Pancreas (tissue), 10 donors: ENCODE data around the gene RRN3. TPM values are rescaled to one million over a fixed set of nuclear protein-coding genes. Genes with fewer than 3 reads are reported as not detected.
"Not testable (repeated sequence)": the region's sequence is repeated elsewhere in the genome, so short reads cannot be mapped to it uniquely, and the experiment has no call there.

Experiments
- ATAC-seq, 4 donors: fragments of 200-7000 bp; cut with Tn5 transposase; one replicate each; pipeline versions ENCODE4 v1.8.0 to v1.9.1; 2020; ENCODE audit warnings: mild to moderate bottlenecking in 4 of 4, moderate library complexity in 4 of 4
- DNase-seq, 6 donors: peaks; one replicate each; pipeline ENCODE4 v3.0.0-alpha.2; 2020
- FAIRE-seq: peaks from 2 replicates; lab custom pipeline; 2012; peaks lifted over from hg19 to GRCh38; lab: Jason Lieb, UNC
- H3K27ac ChIP-seq, 4 donors: fragments of 200-600 bp; sonication (generic); 1 replicate in 3 of 4; 2 replicates in 1 of 4; pipeline versions ENCODE4 v1.5.0 to v1.8.0; 2020
- H3K27me3 ChIP-seq, 4 donors: fragments of 200-600 bp; one replicate each; pipeline ENCODE4 v1.8.0; 2021
- H3K36me3 ChIP-seq, 3 donors: fragments of 200-600 bp; sonication (generic) in 1 of 3; one replicate each; pipeline versions ENCODE4 v1.5.0 to v1.8.0; 2020 to 2021
- H3K4me1 ChIP-seq, 3 donors: fragments of 200-600 bp; one replicate each; pipeline ENCODE4 v1.8.0; 2021
- H3K4me3 ChIP-seq, 4 donors: fragments of 200-600 bp; sonication (generic) in 2 of 4; one replicate each; pipeline versions ENCODE4 v1.5.0 to v1.8.0; 2020 to 2021
- H3K9me3 ChIP-seq, 4 donors: fragments of 200-600 bp; one replicate each; pipeline ENCODE4 v1.8.0; 2021
- WGBS, 2 donors: extraction: QIAGEN DNeasy Blood & Tissue Kit; methylation state at CpG; one replicate each; pipeline ENCODE4 v1.1.7; 2013; 5-methylcytosine and 5-hydroxymethylcytosine counted together
- intact Hi-C, 3 donors: fragments of 100-400 bp; cut with DNase I; formaldehyde crosslinking; loops; one replicate each; pipeline versions ENCODE4 v1.11.1 to v1.14.2; 2022
- polyA plus RNA-seq, 2 donors: library from polyadenylated mRNA; stranded (reverse); fragments of 200-250 nt; gene quantifications; one replicate each; pipeline ENCODE4 v1.2.3, GENCODE V29; 2013
- total RNA-seq, 6 donors: library from RNA; stranded (reverse); fragmentation: NEBNext Ultra II Directional in 4 of 6; extraction: Animal tissue kit (Norgen Biotek cat#: 25700) in 4 of 6; gene quantifications; one replicate each; pipeline versions ENCODE4 v1.2.1 to v1.2.4, GENCODE V29; 2021 to 2023
- TF ChIP-seq, protein P1 (sequence below), 4 donors: fragments of 200-600 bp; sonication (generic) in 3 of 4; IDR thresholded peaks; one replicate each; pipeline versions ENCODE4 v1.5.0 to v1.8.0; 2021; ENCODE audit warnings: antibody characterized with exemption in 4 of 4
- donor health status: healthy with polysubstance abuse.
- donor health status: DM: no; HTN: no; CAD: no; lungs with moderate emphysema.
- donor health status: DM: no; HTN: no; CAD: no.
- donor health status: control.
- donor health status: control.
- donor health status: Bipolar disorder and iron deficiency.
- donor health status: DM: yes; HTN: yes; CAD: no.
- donor health status: DM: no; HTN: no; CAD: no.
- donor health status: DM: no; HTN: no; CAD: no.
- donor health status: DM: yes; HTN: yes; CAD: no.

Gene RRN3
- total and polyA plus RNA-seq, 8 donors = 6.2 to 12.7 (median 10.6) TPM

DNA sequence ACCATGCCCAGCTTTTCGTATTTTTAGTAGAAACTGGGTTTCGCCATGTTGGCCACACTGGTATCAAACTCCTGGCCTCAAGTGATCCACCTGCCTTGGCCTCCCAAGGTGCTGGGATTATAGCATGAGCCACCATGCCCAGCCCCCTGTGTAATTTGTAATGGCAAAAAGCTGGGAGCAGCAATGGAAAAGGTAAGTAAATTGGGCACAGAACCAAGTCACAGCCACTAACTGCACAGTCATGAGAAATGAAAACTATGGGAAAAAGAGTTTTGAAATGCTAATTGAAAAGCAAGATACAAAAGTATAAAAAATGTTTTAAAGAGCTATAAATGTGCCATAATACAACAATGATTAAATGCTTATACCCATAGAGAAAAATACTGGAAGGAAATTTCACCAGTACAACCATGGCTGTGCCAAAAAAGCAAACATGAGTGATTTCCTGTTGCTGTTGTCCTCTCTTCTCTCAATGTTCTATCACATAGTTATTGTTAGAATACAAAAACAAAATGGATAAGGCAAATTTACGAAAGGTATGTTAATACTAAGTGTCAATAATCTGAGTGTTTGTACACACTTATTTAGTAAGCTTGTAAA, 44.4 kb downstream of the RRN3 start:
- ATAC-seq = no peak
- intact Hi-C loops = no loop called here
- Histone ChIP-seq H3K27me3 (no peaks in the 10 kb centered on the region), H3K4me1 (peaks cover 0 to 3% (median 1%) of the 10 kb centered on the region in 3 donors), H3K36me3 (no peaks in the 10 kb centered on the region), H3K27ac (no peak overlapping the region), H3K4me3 (no peak overlapping the region), H3K9me3 (no peaks in the 10 kb centered on the region)
- no peak for FAIRE-seq
- 88% methylated on average over 3 of the region's 3 CpGs for WGBS, 2 donors
- TF ChIP-seq, protein P1, sequence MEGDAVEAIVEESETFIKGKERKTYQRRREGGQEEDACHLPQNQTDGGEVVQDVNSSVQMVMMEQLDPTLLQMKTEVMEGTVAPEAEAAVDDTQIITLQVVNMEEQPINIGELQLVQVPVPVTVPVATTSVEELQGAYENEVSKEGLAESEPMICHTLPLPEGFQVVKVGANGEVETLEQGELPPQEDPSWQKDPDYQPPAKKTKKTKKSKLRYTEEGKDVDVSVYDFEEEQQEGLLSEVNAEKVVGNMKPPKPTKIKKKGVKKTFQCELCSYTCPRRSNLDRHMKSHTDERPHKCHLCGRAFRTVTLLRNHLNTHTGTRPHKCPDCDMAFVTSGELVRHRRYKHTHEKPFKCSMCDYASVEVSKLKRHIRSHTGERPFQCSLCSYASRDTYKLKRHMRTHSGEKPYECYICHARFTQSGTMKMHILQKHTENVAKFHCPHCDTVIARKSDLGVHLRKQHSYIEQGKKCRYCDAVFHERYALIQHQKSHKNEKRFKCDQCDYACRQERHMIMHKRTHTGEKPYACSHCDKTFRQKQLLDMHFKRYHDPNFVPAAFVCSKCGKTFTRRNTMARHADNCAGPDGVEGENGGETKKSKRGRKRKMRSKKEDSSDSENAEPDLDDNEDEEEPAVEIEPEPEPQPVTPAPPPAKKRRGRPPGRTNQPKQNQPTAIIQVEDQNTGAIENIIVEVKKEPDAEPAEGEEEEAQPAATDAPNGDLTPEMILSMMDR (IDR thresholded peaks at IDR 0.05) = no peak
- DNase-seq = no peak

DNA sequence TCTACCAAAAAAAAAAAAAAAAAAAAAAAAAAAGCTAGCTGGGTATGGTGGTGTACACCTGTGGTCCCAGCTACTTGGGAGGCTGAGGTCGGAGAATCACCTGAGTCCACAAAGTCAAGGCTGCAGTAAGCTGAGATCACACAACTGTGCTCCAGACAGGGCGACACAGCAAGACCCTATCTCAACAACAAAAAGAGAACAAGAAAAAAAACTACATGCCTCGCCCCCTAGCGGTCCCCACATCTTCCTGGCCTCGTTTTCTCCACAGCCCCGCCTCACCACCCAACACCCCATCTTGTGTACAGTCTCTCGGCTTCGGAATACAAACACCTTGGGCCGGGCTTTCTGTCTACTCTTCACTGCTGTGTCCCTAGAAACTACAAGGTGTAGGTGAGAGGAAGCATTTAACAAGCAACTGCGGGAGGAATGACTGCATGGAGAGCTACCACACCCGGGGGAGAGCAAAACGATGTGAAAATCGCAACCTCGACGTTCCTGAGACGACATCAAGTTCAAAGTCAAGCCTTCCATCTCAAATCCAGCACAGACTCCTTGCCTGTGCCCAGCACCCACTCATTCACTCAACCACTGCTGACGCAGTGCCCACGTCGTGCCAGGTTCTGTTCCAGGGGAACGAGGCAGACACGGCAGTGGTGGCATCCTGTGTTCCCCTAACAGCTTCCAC, 47.2 kb downstream of the RRN3 start:
- H3K36me3 ChIP-seq = no peaks in the 10 kb centered on the region
- no peaks in the 10 kb centered on the region for H3K4me1 ChIP-seq
- 92 to 95% methylated on average over 21 of the region's 21 CpGs for WGBS, 2 donors
- no peak overlapping the region for H3K27ac ChIP-seq
- H3K9me3 ChIP-seq = no peaks in the 10 kb centered on the region
- no peak for ATAC-seq
- TF ChIP-seq, protein P1 (IDR thresholded peaks at IDR 0.05) = no peak
- intact Hi-C loops = no loop called here
- H3K27me3 ChIP-seq = no peaks in the 10 kb centered on the region
- FAIRE-seq = no peak
- DNase-seq = no peak
- no peak overlapping the region for H3K4me3 ChIP-seq

DNA sequence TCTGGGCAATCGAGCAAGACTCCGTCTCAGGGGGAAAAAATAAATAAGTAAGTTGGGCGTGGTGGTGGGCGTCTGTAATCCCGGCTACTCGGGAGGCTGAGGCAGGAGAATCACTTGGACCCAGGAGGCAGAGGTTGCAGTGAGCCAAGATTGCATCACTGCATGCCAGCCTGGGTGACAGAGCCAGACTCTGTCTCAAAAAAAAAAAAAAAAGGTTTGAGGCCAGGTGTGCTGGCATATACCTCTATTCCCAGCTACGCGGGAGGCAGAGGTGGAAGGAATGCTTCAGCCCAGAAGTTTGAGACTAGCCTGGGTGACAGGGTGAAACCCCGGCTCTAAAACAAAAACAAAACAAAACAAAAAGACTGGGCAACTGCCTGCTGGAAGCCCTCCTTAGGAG, 48.8 kb downstream of the RRN3 start:
- H3K4me1 ChIP-seq, H3K9me3 ChIP-seq, intact Hi-C loops, H3K4me3 ChIP-seq, H3K27me3 ChIP-seq, FAIRE-seq: not testable (repeated sequence)
- peak in 2 of 6 donors; percentile 39 to 46 for DNase-seq
- peak overlapping the region; percentile 46 to 64 (median 54) for H3K27ac ChIP-seq
- H3K36me3 ChIP-seq = peaks cover 0 to 11% (median 2%) of the 10 kb centered on the region in 3 donors
- WGBS, 2 donors = 40 to 44% methylated on average over 9 of the region's 9 CpGs
- peak; percentile 43 to 79 (median 68) for ATAC-seq

DNA sequence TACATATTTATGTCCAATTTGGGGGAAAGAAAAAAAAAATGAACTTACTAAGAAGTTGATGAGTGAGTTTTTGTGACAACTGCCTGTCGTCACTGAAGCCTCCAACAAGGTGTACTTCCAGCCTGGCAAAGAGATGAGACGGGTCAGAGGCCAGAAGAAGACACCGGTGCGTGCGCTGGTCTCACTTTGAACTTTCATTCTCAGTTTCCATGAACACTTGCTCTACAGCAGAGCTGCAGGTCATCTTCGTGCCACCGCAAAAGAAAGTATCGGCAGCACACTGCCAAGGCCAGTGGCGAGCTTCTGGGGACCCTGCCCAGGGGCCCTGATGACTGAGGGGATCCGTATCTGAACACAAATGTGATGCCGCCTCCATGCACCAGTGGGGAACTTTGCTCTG, 49.8 kb downstream of the RRN3 start:
- Histone ChIP-seq H3K27ac (no peak overlapping the region), H3K36me3 (peaks cover 3 to 21% (median 5%) of the 10 kb centered on the region in 3 donors), H3K27me3 (no peaks in the 10 kb centered on the region), H3K4me1 (no peaks in the 10 kb centered on the region), H3K4me3 (no peak overlapping the region), H3K9me3 (no peaks in the 10 kb centered on the region)
- no peak for DNase-seq
- TF ChIP-seq, protein P1 (IDR thresholded peaks at IDR 0.05) = no peak
- no peak for FAIRE-seq
- intact Hi-C loops = no loop called here
- 90 to 92% methylated on average over 11 of the region's 11 CpGs for WGBS, 2 donors
- no peak for ATAC-seq

DNA sequence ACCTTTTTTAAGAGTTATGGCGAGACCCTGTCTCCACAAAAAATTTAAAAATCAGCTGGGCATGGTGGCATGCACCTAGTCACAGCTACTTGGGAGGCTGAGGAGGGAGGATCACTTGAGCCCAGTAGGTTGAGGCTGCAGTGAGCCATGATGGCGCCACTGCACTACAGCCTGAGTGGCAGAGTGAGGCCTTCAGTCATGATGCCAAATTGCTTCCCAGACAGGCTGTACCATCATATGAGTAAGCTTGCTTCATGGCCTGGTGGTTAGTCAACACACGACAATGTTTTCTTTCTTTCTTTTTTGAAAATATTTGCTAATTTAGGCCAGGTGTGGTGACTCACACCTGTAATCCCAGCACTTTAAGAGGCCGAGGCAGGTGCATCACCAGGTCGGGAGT, 50.7 kb downstream of the RRN3 start:
- 93 to 97% methylated on average over 5 of the region's 5 CpGs for WGBS, 2 donors
- no peaks in the 10 kb centered on the region for H3K4me1 ChIP-seq
- H3K27ac ChIP-seq = no peak overlapping the region
- intact Hi-C loops = no loop called here
- DNase-seq (no peak), FAIRE-seq (no peak), ATAC-seq (no peak)
- H3K9me3 ChIP-seq = no peaks in the 10 kb centered on the region
- TF ChIP-seq, protein P1 (IDR thresholded peaks at IDR 0.05) = no peak
- no peaks in the 10 kb centered on the region for H3K27me3 ChIP-seq
- H3K36me3 ChIP-seq = peaks cover 3 to 30% (median 10%) of the 10 kb centered on the region in 3 donors
- no peak overlapping the region for H3K4me3 ChIP-seq
